A673 (cell line): Measurements from ENCODE around the gene GNGT2.
A peak's percentile ranks its signal among the peaks of the same experiment; 100 is the strongest.

Experiments
- EZH2 ChIP-seq: fragments of 200-600 bp; sonication (generic); IDR thresholded peaks from 2 replicates; pipeline ENCODE4 v1.6.1; 2017; ENCODE audit warnings: borderline replicate concordance, low read depth, mild to moderate bottlenecking, mixed read lengths, antibody characterized with exemption, low read length; ENCODE audit not compliant: poor library complexity, severe bottlenecking
- TF ChIP-seq, protein P1 (sequence below): fragments of 300-800, 200-600 bp; sonication (generic); conservative IDR thresholded peaks from 2 replicates; pipeline ENCODE4 v1.5.1; 2017; ENCODE audit warnings: low read depth, mild to moderate bottlenecking, antibody characterized with exemption, low read length, moderate library complexity, mixed read lengths

DNA sequence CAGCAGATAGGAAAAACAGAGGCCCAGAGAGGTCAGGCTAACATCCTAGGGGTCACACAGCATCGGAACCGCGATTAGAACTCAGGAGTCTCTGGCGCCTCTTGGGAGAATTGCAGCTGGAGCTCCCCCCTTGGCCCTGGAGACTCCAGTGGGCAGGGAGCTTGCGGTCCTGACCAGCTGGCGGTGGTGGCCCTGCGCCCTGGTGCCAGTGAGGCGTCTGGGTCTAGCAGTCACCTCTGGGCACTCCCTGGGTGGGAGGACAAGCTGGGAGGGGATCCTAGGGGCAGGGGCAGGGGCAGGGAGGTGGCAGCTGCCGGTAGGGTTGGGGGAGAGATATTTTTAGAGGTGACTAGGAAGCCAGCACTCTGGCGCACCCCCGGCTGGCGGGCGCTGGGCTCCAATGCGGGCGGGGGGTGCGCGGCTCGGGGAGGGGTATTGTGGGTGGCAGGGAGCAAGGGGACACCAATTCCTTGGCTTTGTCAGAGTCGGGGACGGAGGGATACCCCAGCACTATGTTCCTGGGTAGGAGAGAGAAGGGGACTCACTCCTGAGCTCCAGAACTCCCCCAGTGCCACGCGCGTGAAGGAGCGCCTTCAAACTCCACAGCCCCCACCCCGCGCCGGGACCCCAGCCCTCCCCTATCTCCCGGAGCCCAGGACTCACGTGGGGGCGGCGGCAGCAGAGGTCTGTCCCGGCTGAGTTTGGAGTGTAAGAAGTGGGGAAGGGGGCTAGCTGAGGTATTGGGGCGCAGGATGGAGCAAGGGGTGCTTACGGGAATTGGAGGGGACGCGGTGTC is 19.6 kb upstream of the GNGT2 start:
- TF ChIP-seq, protein P1, sequence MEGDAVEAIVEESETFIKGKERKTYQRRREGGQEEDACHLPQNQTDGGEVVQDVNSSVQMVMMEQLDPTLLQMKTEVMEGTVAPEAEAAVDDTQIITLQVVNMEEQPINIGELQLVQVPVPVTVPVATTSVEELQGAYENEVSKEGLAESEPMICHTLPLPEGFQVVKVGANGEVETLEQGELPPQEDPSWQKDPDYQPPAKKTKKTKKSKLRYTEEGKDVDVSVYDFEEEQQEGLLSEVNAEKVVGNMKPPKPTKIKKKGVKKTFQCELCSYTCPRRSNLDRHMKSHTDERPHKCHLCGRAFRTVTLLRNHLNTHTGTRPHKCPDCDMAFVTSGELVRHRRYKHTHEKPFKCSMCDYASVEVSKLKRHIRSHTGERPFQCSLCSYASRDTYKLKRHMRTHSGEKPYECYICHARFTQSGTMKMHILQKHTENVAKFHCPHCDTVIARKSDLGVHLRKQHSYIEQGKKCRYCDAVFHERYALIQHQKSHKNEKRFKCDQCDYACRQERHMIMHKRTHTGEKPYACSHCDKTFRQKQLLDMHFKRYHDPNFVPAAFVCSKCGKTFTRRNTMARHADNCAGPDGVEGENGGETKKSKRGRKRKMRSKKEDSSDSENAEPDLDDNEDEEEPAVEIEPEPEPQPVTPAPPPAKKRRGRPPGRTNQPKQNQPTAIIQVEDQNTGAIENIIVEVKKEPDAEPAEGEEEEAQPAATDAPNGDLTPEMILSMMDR = 0 out of 2 replicates have a peak, but pooled peaks have one; percentile 7
- TF ChIP-seq EZH2 = no peak
